HG03097 (cell line): ENCODE data around the gene SLC25A23.

Experiments
- ATAC-seq: cut with Tn5 transposase; IDR thresholded peaks from one replicate; pipeline ENCODE4 v1.9.1; 2021; ENCODE audit not compliant: unreplicated experiment, low FRiP score

SLC25A23 gene

DNA sequence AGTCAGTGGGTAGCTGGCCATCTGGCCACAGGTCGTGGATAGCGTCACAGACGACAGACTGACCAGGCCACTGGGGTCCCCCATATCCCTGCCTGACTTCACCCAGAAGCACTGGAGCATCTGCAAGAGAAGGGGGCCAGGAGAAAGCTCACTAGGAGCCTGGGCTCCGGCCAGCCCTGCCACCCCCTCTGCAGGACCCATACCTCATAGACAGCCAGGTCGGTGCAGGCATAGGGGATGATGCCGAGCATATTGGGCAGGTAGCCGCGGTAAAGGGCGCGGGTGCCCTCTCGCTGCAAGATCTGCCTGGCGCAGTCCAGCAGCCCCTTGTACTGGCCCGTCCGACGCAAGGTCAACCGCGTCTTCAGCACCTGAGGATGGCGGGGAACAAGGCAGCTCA, 32.5 kb downstream of the SLC25A23 start:
- no peak for ATAC-seq

- no peak for ATAC-seq
Observed at GRCh38 chr19:6425732-6426620, 33.6 kb downstream of the SLC25A23 start.

- ATAC-seq: peak; percentile 90
Observed at GRCh38 chr19:6424939-6425731, 34.5 kb downstream of the SLC25A23 start.

- ATAC-seq: no peak
Observed at GRCh38 chr19:6424195-6424938, 35.2 kb downstream of the SLC25A23 start, which contains the start of gene KHSRP. KHSRP (minus strand) TSS chr19:6424811; CDS start chr19:6424701, 110 bp downstream.

- no peak for ATAC-seq
Observed at GRCh38 chr19:6423499-6424194, 35.9 kb downstream of the SLC25A23 start.

GRCh38 chr19:6421075-6422014, 38.2 kb downstream of the SLC25A23 start:
- ATAC-seq: no peak

DNA sequence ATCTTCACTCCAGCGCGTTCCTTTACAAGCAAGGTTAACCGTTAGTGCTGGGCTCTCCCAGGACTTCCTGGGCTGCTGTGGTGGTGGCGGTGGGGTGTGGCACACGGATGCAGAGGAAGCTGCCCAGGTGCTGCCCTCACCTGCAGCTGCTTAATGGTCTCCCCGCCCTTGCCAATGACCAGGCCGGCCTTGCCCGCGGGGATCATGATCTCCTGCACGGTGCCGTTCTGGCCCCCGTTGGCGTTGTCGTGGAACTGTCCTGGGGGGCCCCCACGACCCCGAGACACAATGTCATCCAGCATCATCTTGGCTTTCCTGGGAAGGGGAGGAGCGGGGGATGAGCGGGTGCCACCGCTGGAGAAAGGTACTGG, 41.0 kb downstream of the SLC25A23 start:
- no peak for ATAC-seq

DNA sequence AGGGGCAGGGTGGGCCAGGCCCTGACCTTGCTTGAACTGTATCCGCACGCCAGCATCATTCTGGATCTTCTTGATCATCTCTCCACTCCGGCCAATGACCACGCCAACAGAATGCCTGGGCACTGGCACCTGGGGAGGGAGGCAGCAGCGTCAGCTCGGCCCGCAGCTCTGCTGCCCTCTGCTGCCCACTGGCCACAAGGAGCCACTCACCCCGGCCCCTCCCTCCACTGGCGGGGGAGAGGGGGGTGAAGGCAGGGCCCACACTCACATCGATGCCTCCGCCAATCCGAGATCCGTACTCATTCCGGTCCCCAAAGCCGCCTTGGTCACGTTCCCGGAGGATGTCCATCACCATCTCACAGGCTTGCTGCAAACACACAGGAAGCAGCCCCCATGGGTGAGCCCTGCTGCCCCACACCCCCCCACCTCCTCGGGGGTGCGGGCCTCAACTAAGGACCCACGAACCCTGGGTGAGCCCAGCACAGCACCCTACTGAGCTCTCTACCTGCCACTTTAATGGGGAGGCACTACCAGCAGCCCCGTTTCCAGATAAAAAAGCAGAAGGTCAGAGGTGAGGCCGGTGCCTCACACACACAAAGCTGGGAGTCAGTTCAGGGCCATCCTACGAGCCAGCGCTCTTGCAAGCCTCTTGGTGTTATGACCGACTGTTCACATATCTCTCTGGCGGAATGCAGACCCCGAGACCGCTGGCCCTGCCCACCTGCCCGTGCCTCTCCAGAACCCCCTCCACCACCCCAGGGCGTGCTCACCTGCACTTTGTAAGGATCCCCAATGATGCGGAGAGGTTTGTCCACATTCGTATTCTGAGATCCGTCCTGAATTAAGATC, 41.7 kb downstream of the SLC25A23 start:
- no peak for ATAC-seq

DNA sequence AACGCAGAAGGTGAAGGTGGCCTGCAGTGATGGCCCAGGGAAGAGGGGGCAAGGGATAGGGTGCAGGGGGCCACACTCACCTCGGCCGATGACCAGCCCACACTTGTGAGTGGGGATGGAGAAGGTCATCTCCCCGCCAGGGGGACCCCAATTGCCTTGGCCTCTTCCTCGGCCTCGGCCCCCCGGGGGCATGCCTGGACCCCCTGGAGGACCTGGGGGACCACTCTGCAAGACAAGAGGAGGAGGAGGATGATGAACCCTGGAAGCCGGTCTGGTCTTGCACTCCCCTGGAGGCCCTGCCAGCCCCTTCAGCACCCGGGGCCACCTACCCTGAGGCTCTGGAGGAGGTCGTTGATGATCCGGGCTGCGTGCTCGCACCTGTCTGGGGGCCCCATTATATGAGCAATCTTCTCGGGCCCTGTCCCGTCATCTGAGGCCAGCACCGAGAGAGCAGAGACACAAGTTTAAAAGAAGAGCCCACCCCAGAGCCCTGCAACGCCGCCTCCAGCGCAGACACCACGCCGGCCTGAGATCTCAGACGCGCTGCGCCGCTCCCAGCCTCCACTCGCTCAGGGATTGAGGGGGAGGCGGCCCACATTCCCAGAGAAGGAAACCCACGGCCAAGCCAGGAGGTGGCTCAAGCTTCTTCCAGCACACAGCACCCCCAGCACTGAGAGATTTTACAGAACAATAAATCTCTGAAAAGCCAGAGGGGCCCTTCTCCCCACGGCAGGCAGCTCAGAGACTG, 42.8 kb downstream of the SLC25A23 start:
- ATAC-seq: no peak

DNA sequence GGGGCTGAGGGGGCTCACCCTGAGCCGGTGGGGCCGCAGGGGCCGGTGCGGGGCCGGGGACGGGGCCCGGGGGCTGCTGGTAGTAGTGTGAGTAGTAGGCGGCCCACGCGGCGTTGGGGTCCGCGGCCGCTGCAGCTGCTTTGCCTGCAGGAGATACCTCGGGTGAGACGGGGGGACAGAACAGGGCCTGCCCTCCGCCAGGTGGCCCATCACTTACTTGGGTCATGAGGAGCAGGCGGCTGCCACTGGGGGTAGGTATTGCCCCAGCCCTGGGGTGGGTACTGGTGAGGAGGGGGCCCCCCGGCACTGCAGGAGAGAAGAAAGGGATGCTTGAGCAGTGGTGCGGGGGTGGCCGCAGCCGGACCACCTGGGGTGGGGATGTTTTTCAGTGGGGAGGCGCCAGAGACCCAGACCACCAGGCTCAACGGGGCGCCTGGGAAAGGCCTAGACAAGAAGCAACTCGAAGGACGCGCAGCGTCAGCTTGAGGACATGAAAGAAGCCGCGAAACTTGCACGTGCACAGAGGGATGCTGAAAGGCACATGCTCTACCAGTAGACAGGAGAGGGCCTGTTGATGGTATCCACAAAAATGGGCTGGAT, 43.9 kb downstream of the SLC25A23 start:
- ATAC-seq: no peak

- no peak for ATAC-seq
Observed at GRCh38 chr19:6414793-6415590, 44.6 kb downstream of the SLC25A23 start.

DNA sequence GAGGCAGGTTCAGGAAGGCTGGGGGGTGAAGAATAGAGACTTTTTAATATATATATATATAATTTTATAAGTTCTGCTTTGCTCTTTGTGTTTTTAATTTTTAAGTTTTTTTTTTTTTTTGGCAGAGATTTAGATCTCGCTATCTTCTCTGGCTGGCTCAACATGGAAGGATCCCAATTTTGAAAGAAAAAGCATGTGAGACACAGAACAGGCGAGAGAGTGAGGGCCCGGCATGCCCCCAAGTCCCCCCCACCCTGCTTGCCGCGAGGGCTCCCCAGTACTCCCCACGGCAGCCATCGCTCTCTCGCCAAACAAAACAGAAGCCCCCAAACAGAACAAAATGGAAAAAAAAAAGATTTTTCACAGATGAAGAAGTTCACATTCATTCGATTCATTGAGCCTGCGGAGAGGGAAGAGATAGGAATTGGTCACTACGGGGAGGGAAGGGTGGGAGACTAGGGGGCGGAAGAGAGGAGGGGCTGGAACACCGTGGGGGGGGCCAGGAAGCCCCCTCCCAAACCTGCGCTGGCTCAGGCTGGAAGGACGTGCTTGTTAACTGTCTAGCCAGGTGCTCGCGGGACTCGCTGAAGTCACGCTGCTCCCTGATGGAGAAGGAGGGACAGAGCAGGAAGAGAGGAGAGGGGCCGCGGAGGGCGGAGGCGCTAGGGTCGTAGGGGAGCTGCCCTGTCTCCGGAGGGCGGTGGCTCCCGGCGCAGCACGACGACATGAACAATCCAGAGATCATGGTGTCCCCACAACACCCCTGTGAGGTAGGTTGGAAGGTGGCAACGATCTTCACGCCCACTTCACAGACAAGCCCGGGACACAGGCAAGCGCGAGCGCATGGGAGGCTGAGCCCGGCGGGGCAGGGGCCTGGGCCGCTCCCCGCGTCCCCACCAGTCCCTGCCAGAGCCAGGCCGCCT, 45.6 kb downstream of the SLC25A23 start:
- no peak for ATAC-seq

DNA sequence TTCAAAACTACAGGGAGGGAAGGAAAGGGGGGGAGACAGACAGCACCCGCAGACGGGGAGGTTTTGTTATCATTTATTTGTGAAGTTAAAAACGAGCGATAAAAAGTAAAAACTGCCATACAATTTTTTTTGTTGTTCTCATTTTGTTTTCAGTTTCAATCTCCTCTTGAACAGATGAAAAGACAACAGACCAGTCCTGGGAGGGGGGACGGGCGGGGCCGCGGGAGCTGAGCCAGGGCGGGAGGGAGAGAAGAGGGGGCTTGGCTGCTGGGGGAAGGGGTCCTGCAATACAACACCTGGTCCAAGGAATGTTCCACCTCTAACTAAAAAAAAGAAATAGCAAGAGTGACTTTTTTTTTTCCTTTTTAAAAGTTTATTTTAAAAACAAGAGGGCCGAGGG, 46.3 kb downstream of the SLC25A23 start:
- ATAC-seq: no peak

GRCh38 chr19:6412447-6413091, 47.0 kb downstream of the SLC25A23 start:
- no peak for ATAC-seq

DNA sequence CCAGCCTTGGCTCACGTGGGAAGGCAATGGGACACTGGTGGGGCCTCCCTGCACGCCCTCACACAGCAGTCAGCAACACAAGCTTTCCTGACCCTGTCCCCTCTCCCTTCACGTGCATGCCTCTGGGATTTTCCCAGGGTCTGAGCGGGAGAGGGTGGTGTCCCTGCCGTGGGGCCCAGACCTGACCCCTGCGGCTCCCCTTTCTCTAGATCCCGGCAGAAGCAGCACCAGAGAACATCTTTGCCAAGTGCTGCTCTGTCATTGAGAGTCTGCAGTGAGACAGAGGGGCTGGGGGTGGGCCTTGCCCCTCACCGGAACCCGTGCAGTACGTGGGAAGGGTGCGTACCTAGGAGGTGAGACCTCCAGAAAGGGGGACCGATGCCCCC, 47.5 kb downstream of the SLC25A23 start:
- ATAC-seq: no peak
